ENCODE data around the gene MAPRE2. TPM values are rescaled to one million over a fixed set of nuclear protein-coding genes. Genes with fewer than 3 reads are reported as not detected.
"Not testable (repeated sequence)": the region's sequence is repeated elsewhere in the genome, so short reads cannot be mapped to it uniquely, and the experiment has no call there.

MAPRE2 gene
- total RNA-seq, 2 donors from 2014 or later = 32.8 to 44.4 TPM

- peaks cover 38 to 42% of the 10 kb centered on the region in 2 donors for H3K4me1 Mint-ChIP-seq (ENCODE audit: low read depth in 2 of 2)
- peaks cover 9% of the 10 kb centered on the region for H3K36me3 Mint-ChIP-seq
- peak overlapping the region in 1 of 2 donors; percentile 32 for H3K27ac Mint-ChIP-seq
- H3K4me3 Mint-ChIP-seq = no peak overlapping the region
- no peaks in the 10 kb centered on the region for H3K9me3 Mint-ChIP-seq
- DNase-seq (ENCODE audit: low spot score) (no peak), ATAC-seq (no peak)
- H3K27me3 Mint-ChIP-seq = no peaks in the 10 kb centered on the region
These were observed 95.0 kb downstream of the MAPRE2 start for GRCh38 chr18:35136248-35136647.

- Mint-ChIP-seq H3K4me1 (ENCODE audit: low read depth in 2 of 2) (peaks cover 31 to 37% of the 10 kb centered on the region in 2 donors), H3K4me3 (no peak overlapping the region), H3K27ac (no peak overlapping the region), H3K36me3 (peaks cover 6% of the 10 kb centered on the region), H3K27me3 (no peaks in the 10 kb centered on the region), H3K9me3 (no peaks in the 10 kb centered on the region)
- DNase-seq (ENCODE audit: low spot score) (no peak), ATAC-seq (no peak)
These were observed 95.7 kb downstream of the MAPRE2 start for GRCh38 chr18:35136885-35137284.

- H3K36me3 Mint-ChIP-seq = peaks cover 4% of the 10 kb centered on the region
- no peaks in the 10 kb centered on the region for H3K9me3 Mint-ChIP-seq
- H3K27me3 Mint-ChIP-seq = no peaks in the 10 kb centered on the region
- DNase-seq (ENCODE audit: low spot score) (no peak), ATAC-seq (no peak)
- H3K4me3 Mint-ChIP-seq = no peak overlapping the region
- peaks cover 28 to 34% of the 10 kb centered on the region in 2 donors for H3K4me1 Mint-ChIP-seq (ENCODE audit: low read depth in 2 of 2)
- peak overlapping the region; percentile 9 to 12 for H3K27ac Mint-ChIP-seq
These were observed 96.4 kb downstream of the MAPRE2 start for GRCh38 chr18:35137632-35138031.

GRCh38 chr18:35138773-35139172 lies 97.6 kb downstream of the MAPRE2 start:
- ATAC-seq (no peak), DNase-seq (ENCODE audit: low spot score) (no peak)
- Mint-ChIP-seq H3K4me3 (no peak overlapping the region), H3K9me3 (no peaks in the 10 kb centered on the region), H3K27me3 (no peaks in the 10 kb centered on the region), H3K4me1 (ENCODE audit: low read depth in 2 of 2) (peaks cover 23 to 25% of the 10 kb centered on the region in 2 donors), H3K27ac (peak overlapping the region; percentile 9 to 42), H3K36me3 (peaks cover 4% of the 10 kb centered on the region)

- Mint-ChIP-seq H3K27me3 (no peaks in the 10 kb centered on the region), H3K9me3 (no peaks in the 10 kb centered on the region), H3K4me1 (ENCODE audit: low read depth in 2 of 2) (peaks cover 16 to 20% of the 10 kb centered on the region in 2 donors), H3K4me3 (no peak overlapping the region), H3K36me3 (peaks cover 4% of the 10 kb centered on the region), H3K27ac (no peak overlapping the region)
- ATAC-seq = no peak
- DNase-seq (ENCODE audit: low spot score) = no peak
These were observed 98.3 kb downstream of the MAPRE2 start for GRCh38 chr18:35139517-35139916.

GRCh38 chr18:35141077-35141476 lies 99.9 kb downstream of the MAPRE2 start:
- ATAC-seq = no peak
- Mint-ChIP-seq H3K4me3 (no peak overlapping the region), H3K9me3 (no peaks in the 10 kb centered on the region), H3K36me3 (peaks cover 4% of the 10 kb centered on the region), H3K27me3 (no peaks in the 10 kb centered on the region), H3K27ac (peak overlapping the region; percentile 14), H3K4me1 (ENCODE audit: low read depth in 2 of 2) (peaks cover 10 to 11% of the 10 kb centered on the region in 2 donors)
- no peak for DNase-seq (ENCODE audit: low spot score)

GRCh38 chr18:35141567-35142274 lies 100.5 kb downstream of the MAPRE2 start:
- H3K4me3 Mint-ChIP-seq = no peak overlapping the region

GRCh38 chr18:35142275-35142615 lies 101.0 kb downstream of the MAPRE2 start:
- Mint-ChIP-seq H3K36me3 (no peaks in the 10 kb centered on the region), H3K27me3 (no peaks in the 10 kb centered on the region), H3K9me3 (no peaks in the 10 kb centered on the region), H3K4me1 (ENCODE audit: low read depth in 2 of 2) (peaks cover 5 to 7% of the 10 kb centered on the region in 2 donors), H3K4me3 (no peak overlapping the region), H3K27ac (peak overlapping the region in 1 of 2 donors; percentile 44)
- DNase-seq (ENCODE audit: low spot score) (no peak), ATAC-seq (no peak)

More at GRCh38 chr18:35141567-35142274, 100.5 kb downstream of the MAPRE2 start:
- Mint-ChIP-seq H3K4me1 (ENCODE audit: low read depth in 2 of 2) (peaks cover 5 to 7% of the 10 kb centered on the region in 2 donors), H3K27me3 (no peaks in the 10 kb centered on the region), H3K9me3 (no peaks in the 10 kb centered on the region), H3K27ac (peak overlapping the region in 1 of 2 donors; percentile 44), H3K36me3 (no peaks in the 10 kb centered on the region)
- DNase-seq (ENCODE audit: low spot score) (no peak), ATAC-seq (no peak)

- Mint-ChIP-seq H3K36me3 (no peaks in the 10 kb centered on the region), H3K4me1 (ENCODE audit: low read depth in 2 of 2) (peaks cover 5 to 12% of the 10 kb centered on the region in 2 donors), H3K27me3 (no peaks in the 10 kb centered on the region), H3K27ac (no peak overlapping the region), H3K4me3 (no peak overlapping the region), H3K9me3 (peaks cover 4% of the 10 kb centered on the region)
- ATAC-seq (peak in 1 of 2 donors; percentile 70), DNase-seq (ENCODE audit: low spot score) (no peak)
These were observed 102.7 kb downstream of the MAPRE2 start for GRCh38 chr18:35143622-35144596.

GRCh38 chr18:35144698-35145097 lies 103.5 kb downstream of the MAPRE2 start:
- ATAC-seq = no peak
- peaks cover 6% of the 10 kb centered on the region for H3K36me3 Mint-ChIP-seq
- H3K27ac Mint-ChIP-seq = no peak overlapping the region
- H3K4me3 Mint-ChIP-seq = no peak overlapping the region
- no peak for DNase-seq (ENCODE audit: low spot score)
- H3K9me3 Mint-ChIP-seq = peaks cover 7% of the 10 kb centered on the region
- no peaks in the 10 kb centered on the region for H3K27me3 Mint-ChIP-seq
- peaks cover 5 to 15% of the 10 kb centered on the region in 2 donors for H3K4me1 Mint-ChIP-seq (ENCODE audit: low read depth in 2 of 2)

GRCh38 chr18:35150195-35150594 lies 109.0 kb downstream of the MAPRE2 start:
- H3K9me3 Mint-ChIP-seq; H3K4me3 Mint-ChIP-seq; H3K36me3 Mint-ChIP-seq; H3K27ac Mint-ChIP-seq; H3K27me3 Mint-ChIP-seq; DNase-seq (ENCODE audit: low spot score); ATAC-seq: not testable (repeated sequence)
- peaks cover 16 to 28% of the 10 kb centered on the region in 2 donors for H3K4me1 Mint-ChIP-seq (ENCODE audit: low read depth in 2 of 2)

- Mint-ChIP-seq H3K27me3 (no peaks in the 10 kb centered on the region), H3K4me1 (ENCODE audit: low read depth in 2 of 2) (peaks cover 39 to 50% of the 10 kb centered on the region in 2 donors), H3K27ac (peak overlapping the region; percentile 71 to 90), H3K36me3 (peaks cover 6% of the 10 kb centered on the region), H3K4me3 (peak overlapping the region; percentile 64), H3K9me3 (peaks cover 4% of the 10 kb centered on the region)
- no peak for DNase-seq (ENCODE audit: low spot score)
- ATAC-seq = peak; percentile 75
These were observed 112.5 kb downstream of the MAPRE2 start for GRCh38 chr18:35153609-35154272.

- H3K4me1 Mint-ChIP-seq (ENCODE audit: low read depth in 2 of 2) = peaks cover 53 to 59% of the 10 kb centered on the region in 2 donors
- peak overlapping the region; percentile 15 for H3K4me3 Mint-ChIP-seq
- DNase-seq (ENCODE audit: low spot score) = no peak
- no peaks in the 10 kb centered on the region for H3K27me3 Mint-ChIP-seq
- no peaks in the 10 kb centered on the region for H3K9me3 Mint-ChIP-seq
- peak; percentile 31 to 62 for ATAC-seq
- no peak overlapping the region for H3K27ac Mint-ChIP-seq
- H3K36me3 Mint-ChIP-seq = no peaks in the 10 kb centered on the region
These were observed 114.3 kb downstream of the MAPRE2 start for GRCh38 chr18:35155398-35156117.
